KG1 (cell line): Measurements from ENCODE around the gene ZDHHC22.
A peak's percentile ranks its signal among the peaks of the same experiment; 100 is the strongest.

Experiments
- DNase-seq: peaks from one replicate; lab custom pipeline; 2025; lab: John Stamatoyannopoulos, UW

Gene ZDHHC22

DNA sequence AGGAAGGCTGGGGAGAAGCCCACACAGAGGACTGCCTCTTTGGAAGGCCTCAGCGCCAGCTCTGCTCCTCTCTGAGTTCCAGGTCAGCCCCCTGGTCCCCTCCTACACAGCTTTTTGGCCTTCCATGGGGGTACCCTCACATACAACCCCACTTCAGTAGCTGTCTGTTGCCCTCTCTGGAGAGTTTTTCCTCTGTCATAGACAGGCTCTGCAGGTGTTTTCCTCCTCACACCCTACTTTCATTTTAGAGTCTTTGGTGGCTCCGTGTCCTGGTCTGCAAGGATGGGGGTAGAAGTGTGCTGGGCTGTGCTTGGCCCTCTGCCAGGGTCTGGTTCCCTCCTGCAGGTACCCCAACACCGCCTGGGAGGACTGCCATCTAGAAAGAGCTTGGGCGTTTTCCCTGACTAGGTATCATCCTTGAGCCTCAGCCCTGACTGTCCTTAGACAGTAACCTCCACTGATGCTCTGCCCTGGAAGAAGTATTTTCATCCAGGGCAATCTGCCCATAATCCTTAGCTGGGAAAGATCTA, 15.1 kb downstream of the ZDHHC22 start:
- DNase-seq, result no peak

GRCh38 chr14:77125823-77126325, 15.7 kb downstream of the ZDHHC22 start:
- DNase-seq, result no peak

- DNase-seq, result no peak
Observed at GRCh38 chr14:77125281-77125801, 16.2 kb downstream of the ZDHHC22 start.

- peak; percentile 8 for DNase-seq
Observed at GRCh38 chr14:77124345-77125280, 17.0 kb downstream of the ZDHHC22 start.

GRCh38 chr14:77123381-77124325, 17.9 kb downstream of the ZDHHC22 start:
- DNase-seq, result no peak

- no peak for DNase-seq
Observed at GRCh38 chr14:77122526-77123125, 19.0 kb downstream of the ZDHHC22 start.

DNA sequence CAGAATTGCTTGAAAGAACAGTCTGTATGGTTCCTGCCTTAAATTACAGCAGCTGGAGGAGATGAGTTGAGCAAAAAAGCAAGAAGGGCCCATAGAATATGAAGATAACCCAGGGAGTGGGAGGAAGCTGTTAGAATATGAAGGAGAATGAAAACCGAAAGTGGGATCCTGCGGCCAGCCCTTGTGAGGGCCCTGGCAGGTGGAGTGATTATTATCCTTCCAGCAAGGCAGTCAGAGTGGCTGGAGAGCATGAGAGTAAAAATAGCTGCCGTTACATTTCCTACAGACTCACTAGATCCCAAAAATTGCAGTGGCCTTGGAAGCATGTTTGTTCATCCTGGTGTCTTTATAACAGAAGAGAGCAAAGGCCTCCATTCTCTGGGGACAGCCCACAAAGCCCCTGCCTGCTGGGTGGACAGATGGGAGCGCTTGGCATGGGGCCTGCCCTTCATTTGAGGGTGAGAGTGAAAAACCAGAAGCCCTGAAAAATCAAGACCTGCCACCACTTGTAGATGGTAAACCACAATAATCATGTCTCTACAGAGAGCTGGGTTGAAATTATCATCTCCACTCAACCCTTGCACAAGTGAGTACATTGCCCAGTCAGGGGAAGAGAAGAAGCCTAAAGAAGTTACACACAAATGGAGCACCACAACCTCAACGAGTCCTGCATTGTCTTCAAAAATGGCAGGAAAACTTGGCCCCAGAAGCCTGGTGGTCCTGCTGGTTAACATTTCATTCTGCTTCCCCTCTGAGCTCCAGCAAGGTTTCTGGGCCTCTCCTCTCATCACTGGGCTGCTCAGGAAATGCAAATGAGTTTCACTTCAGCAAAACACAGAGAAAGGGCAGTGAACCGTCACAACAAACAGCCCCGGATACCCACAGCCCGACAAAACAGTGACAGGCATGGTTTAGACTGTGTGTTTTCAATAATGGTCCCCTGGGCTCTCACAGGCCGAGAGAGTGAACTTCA, 20.5 kb downstream of the ZDHHC22 start:
- no peak for DNase-seq

GRCh38 chr14:77119851-77120250, 21.7 kb downstream of the ZDHHC22 start:
- DNase-seq, result no peak

DNA sequence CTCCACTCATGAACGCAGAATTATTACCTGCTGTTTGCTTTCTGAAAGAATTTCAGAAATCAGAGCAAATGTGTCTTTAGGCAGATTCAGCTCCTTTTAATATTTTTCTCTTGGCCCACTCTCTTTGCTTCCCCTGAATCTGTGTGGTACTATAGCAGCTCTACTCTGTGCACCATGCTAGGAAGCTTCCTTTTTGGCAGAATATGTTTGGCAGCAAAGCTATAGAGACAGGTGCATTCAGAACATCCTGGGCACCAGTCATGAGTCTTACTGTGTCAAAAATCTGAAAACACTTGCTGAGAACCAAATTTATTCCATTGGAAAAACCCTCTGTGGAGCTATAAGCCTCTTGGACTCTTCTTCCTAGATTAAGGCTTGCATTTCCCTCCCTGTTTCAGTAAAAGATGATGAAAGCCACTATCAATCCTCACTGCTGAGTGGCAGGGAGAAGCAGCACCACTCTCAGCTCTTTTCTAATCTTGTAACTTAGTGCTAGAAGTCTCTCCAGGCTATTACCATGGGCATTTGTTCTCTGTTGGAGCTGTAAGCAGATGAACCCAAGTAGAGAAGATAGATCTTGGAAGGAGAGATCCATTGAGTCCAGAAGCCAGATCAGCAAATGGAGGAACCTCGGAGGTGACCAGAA, 25.3 kb downstream of the ZDHHC22 start:
- DNase-seq, result no peak

GRCh38 chr14:77114609-77115008, 27.0 kb downstream of the ZDHHC22 start:
- no peak for DNase-seq

GRCh38 chr14:77113644-77114043, 27.9 kb downstream of the ZDHHC22 start:
- DNase-seq, result no peak

DNA sequence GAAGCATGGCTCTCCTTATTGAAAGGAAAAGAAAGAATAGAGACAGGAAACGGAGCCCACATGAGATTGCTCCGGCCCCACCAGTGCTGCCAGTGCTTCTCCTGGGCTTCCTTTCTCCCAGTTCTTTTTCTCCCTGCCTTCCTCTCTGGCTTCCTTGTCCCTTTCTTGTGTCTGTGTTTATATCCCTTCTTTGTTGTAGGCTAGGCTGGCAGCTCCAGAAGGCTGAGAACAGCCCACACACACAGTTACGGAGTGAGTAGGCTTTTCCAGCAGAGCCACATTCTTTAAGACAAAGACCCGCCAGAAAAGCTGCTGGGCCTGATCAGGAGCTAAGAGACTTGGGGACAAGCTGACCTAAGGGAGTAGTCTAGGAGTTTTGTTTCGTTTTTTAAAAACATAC, 30.6 kb downstream of the ZDHHC22 start:
- DNase-seq, result no peak

DNA sequence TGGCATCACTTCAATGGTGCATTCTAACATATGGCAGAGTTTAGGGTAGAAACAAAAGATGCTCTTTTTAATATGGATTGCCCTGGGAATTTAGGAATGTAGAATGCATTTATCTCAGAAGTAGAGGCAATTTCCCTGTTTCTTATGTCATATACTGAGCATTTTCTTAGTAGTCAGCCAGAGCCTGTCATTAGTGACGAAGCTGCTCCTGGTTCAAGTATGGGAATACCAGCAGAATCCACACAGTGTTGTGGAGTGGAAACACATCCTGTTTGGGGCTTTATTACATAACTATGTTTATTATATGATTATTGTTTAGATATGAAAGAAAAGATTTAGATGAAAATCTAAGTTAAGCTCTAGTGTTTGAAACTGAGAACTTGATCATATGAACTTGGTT, 31.3 kb downstream of the ZDHHC22 start:
- DNase-seq, result no peak

DNA sequence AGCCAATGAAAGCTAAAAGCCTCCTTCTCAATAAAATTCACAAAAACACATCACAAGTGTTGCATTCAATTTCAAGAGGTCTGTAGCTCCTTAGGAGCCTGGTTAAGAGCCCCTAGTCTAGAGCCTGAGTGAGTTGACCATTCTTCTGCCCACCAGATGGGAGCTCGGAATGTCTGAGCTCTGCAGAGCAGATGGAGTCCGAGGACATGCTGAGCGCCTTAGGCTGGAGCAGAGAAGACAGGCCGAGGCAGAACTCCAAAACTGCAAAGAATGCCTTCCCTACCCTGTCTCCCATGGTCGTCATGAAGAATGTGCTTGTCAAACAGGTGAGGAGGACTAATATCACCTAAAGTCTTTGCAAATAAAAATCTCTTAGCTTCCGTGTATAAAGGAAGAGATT, 31.9 kb downstream of the ZDHHC22 start:
- no peak for DNase-seq

DNA sequence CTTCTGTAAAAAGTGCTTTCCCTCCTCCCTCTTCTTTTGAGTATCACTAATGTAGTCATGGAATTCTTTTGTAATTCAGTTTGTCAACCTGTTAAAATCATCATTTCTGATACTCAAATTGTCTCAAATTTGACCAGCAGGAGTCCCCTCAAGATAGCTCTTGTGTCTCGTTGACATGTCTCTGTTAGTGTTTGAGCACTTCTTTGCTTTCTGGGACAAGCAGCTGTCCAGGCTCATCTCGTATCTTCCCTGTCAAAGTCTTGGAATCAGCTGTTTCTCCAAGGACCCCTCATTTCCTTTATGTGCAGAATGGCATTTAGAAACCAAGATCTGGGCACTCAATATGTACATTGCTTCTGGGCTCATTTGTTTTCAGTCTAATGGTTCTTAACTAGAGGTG, 32.8 kb downstream of the ZDHHC22 start:
- DNase-seq, result no peak

GRCh38 chr14:77107228-77107627, 34.4 kb downstream of the ZDHHC22 start:
- DNase-seq, result no peak

DNA sequence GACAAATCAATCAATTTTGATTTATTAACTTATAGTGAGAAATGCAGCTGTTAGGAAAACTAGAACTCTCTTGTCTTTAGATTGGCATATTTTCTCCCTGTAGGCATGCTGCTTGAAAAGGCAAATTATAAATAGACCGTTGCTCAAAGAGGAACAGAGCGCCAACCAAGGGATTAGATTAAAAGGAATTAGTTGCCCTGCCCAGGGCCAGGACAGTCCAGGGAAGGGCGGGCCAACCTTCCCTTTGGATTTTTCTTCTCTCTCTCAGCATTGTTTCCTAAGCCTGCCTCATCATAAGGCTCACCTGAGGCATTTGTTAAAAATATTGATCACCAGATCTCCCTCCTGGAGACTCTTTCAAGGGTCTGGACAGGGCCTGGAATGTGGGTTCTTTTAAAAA, 34.9 kb downstream of the ZDHHC22 start:
- DNase-seq, result no peak

DNA sequence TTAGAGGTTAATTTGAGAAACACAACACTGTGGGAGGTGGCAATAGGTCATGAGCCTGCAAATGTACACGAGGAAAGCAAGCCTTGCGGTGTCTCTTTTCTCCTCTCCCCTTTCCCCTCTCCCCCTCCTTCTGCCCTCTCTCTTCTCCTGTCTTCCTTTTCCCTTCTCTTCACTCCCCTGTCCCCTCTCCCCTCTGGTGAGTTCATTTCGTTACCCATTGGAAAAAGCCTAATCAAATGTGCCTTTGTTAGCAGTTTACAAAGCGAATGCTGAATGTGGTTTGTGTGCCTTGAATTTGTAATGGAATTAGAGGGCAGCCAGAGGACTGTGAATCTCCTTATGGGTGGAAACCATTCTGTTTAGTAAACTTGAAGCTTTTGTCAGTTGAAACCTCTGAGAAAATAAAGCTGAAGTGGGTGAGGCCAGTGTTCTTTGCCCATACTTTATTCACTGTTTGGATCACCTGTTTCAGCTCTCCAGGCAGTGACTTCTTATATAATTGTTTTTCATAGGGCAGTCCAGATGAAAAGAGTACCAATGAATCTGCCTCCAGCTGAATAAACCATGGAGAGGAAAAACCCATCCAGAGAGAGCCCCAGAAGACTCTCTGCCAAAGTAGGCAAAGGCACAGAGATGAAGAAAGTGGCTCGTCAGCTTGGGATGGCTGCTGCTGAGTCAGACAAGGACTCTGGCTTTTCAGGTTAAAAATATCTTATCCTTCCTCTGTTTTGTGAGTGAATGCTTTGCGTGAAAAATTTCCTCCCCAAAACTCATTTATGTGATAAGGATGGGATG, 36.2 kb downstream of the ZDHHC22 start:
- DNase-seq, result no peak

- DNase-seq, result no peak
Observed at GRCh38 chr14:77104393-77104792, 37.2 kb downstream of the ZDHHC22 start.
